NCI-H1417 (cell line): ENCODE results near the gene ARPP21.

Experiments
- DNase-seq, 3 experiments: peaks; one replicate each; lab custom pipeline; 2025; lab: John Stamatoyannopoulos, UW

Gene ARPP21

DNA sequence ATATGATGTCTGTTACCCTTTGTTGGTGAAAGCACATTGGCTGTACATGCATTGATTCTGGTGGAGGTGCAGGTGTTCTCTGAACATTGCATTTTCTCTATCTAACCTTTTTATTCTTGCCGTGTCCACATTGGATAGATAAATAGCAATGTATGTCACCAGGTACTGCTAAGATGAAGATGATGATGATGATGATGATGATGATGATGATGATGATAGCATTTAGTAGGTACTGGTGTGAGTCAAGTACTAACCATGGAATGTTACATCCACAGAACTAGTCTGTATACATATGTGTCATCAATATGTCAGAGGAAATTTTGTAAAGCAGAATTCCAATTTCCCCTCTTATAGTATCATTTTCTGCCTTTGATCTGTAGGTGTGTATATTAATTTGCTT is 36.3 kb downstream of the ARPP21 start:
- no peak for DNase-seq

DNA sequence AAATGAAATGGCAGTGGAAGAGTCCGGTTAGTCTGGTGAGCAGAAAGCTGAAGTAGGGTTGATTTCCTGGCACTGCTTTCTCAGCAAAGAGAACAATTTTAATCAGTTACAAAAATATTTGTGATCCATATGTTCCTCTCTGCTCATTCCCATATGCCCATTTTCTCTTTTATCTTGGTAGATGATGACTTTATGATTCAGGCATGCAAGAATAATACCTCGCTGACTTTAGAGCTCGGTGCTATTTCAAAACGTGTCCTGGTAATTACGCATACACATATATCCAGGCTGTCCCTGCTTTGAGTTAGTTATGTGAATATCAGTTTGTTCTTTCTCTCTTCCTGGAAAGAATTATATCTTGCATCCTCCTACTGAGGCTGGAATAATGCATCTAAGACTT is 38.5 kb downstream of the ARPP21 start:
- DNase-seq = no peak

GRCh38 chr3:35678643-35679161 is 39.4 kb downstream of the ARPP21 start:
- DNase-seq = peak in 1 of 3 experiments; percentile 11

DNA sequence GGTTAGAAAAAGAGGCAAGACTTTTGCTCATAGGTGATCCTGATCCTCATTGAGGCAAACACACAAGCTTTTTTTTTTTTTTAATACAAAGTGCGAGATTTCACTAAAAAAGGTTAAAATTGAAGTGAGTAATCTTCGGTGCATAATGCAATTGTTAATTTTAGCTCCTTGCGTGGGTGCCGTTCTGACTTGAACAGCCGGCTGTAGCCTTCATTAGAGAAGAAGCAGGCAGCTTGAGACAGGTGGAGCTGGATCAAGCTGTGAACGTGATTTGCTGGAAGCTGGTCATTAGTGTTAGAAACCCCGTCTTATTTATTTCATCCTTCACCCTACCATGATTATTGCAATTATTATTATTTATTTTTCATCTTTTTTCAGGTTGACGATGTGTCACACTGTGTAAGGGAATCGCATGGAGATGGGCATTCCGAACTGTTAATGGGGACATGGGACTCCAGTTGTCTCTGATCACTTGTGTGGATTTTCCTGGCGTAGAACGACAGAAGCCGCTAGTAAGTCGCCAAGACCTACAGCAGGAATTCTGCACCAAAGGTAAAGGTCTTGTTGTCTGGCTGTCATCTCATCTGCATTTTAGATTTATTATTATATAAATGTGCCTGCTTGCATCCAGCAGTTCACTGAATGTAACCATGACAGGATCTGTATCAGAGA is 40.2 kb downstream of the ARPP21 start:
- peak in 1 of 3 experiments; percentile 30 for DNase-seq

GRCh38 chr3:35680866-35681650 is 41.7 kb downstream of the ARPP21 start:
- no peak for DNase-seq

DNA sequence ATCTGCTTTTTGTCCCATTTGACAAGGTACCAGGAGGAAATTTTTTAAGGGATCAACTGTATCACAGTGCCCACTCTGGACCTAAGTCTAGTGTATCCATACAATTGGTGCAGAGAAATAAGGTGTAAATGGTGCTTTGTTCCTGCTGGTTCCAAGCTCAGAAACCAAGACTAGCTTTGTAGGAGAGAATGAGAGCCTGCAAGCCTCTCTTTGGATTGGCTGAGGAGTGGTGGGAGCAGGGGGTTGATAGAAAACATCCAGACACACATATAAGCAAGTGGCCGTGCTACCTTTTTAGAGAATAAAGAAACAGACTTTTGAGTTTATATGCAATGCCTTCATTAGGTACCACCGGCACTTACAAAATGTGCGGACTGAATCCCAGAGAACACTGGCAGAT is 45.8 kb downstream of the ARPP21 start:
- DNase-seq = no peak

DNA sequence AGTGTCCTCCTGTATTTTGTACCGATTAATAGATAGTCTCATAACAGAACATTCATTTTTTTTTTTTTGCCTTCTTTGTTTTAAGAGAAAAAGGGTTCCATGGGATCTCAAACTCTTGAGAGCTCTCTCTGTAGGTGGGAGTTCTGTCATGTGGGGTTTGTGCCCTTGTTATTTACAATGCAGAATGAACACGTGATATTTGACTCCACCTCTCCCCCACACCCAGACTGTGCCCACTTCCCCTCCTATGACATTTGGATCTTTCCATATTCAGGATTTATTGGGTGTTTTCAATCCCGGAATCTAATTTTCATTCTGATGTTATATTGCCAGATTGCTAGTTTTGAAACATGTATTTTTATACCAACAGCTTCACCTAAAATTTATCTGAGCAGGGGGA is 49.5 kb downstream of the ARPP21 start:
- DNase-seq = no peak

DNA sequence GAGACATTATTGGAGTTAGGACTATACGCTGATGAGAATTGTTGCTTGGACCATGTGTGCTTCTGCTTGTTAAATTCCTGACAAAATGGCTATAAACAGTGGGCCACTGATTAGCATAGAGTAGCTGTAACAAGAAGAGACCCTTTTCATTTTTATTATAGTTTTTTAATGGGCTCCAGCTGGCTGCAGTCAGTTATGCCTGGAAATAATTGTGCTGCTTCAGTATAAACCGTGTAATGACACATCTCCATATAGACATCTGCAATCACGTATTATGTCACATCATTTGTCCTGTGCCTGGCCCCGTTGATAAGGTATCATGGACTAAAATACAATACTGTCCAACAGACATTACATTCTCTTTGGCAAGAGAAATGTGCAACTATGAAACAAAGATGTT is 50.9 kb downstream of the ARPP21 start:
- peak in 2 of 3 experiments; percentile 6 to 33 for DNase-seq

- peak in 2 of 3 experiments; percentile 15 to 76 for DNase-seq
These were observed 66.6 kb downstream of the ARPP21 start for GRCh38 chr3:35705904-35706303.

DNA sequence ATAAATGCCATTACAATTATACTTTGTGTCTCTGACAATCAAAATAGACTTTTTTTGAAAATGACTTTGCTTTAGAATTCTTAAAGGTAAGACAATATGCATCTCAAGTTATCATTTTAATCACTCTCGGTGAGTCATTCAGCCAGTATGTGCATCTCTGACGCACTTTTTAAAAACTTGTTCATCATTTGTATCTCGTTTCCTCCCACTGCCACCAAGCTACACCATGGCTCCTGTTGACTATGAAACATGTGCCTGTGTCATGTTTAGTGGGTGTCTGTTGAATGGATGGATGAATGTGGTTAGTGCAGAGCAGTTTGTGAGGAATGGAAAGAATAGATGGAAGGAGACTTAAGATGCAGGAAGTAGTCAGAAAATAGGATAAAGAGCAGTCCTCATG is 68.6 kb downstream of the ARPP21 start:
- no peak for DNase-seq

- peak in 2 of 3 experiments; percentile 7 to 25 for DNase-seq
These were observed 69.3 kb downstream of the ARPP21 start for GRCh38 chr3:35708394-35709271.

- no peak for DNase-seq
These were observed 70.4 kb downstream of the ARPP21 start for GRCh38 chr3:35709691-35710090.

GRCh38 chr3:35710554-35710953 is 71.2 kb downstream of the ARPP21 start:
- no peak for DNase-seq

DNA sequence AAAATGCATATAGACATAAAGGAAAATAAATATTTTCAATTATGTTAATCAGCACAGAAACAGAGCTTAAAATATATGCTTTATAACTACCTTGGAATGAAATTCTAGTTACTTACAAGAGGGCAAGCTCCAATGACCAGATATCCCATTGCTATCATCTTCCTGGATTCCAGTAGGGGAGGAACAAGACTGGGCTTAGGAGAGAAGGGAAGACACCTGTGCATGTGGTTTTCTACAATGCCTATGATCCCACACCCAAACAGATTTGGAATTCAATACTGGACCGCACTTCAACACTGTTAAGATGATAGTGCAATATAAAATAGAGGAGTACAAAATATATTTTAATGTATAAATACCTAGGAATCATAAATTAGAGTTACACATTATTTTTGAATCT is 79.6 kb downstream of the ARPP21 start:
- DNase-seq = no peak

GRCh38 chr3:35721628-35722027 is 82.3 kb downstream of the ARPP21 start:
- no peak for DNase-seq

GRCh38 chr3:35722902-35723301 is 83.6 kb downstream of the ARPP21 start:
- DNase-seq = no peak

DNA sequence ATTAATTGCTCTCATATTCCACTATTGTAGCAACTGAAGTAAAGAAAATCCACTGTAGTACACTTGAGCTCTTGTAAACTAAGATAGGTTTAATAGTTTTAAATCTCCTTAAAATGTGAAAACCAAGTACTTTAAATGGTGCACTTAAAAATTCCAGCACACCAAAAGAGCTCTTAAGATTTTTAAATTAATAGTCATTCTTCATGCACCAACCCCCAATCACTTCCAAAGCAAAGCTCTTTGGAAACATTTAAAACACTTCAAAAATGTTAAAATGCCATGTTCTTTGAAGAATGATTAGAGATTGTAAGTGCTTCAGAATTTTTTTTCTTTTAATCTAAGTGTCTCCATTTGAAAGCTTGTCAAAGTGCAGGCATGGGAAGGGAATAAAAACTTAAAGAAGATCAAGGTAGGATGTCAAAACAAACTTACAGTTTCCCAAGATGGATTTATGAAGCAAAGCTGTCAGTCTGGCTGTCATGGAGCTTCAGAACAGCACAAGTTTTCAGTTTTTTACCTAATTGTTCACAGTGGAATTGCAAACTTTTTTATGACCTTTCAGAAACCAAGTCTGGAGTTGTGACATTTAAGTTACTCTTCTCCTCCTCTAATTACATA is 84.3 kb downstream of the ARPP21 start:
- no peak for DNase-seq

DNA sequence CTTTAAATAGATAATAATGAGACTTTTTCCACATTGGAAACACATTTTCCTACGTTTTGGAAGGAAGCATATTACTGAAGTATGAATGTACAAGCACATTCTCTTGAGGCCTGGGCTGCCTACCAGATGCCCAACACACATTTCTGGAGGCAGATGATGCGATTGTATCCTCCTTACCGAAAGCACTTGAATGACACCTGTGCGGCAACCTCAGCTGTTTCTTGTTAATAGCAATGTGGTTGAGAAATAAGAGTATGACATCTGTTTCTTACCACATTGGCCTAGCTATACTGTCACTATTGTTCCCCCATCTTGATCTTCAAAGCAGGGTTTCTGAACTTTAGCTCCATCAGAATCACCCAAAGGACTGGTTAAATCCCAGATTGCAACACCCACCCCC is 84.8 kb downstream of the ARPP21 start:
- DNase-seq = no peak

DNA sequence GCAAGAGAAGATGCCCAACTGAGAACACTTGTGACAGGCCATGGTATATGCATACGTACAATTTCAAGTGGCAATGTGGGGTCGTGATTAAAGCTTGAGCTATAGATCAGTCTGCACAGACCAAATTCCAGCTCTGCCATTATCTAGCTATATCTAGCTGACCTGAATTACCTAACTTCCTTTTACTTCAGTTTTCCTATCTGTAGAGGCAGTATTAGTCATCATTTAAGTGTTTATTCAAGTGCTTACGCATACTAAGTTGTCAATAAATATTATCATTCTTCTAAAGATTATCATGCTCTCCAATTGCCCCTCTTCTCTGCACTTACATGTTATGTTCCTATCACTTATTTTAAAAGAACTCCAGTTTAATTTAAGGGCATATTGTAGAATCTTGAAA is 87.9 kb downstream of the ARPP21 start:
- peak in 1 of 3 experiments; percentile 32 for DNase-seq

DNA sequence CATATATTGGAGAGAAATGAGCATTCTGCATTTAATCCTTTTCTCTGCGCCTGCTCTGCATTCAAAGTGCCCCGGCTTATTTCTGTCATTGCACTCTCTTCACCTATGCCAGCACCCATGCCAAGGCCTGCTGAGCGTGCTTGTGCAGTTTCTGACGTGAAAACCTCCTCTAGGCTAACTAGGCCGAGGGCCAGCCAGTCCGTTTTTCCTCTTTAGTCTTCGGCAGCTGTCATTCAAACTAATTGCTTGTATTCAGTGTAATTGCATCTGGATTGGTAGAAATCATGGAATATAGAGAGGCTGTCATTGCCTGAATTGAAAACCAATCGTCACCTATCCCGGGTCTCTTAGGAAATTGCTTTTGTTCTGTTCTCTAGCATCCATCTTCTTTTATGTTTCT is 94.0 kb downstream of the ARPP21 start:
- peak in 2 of 3 experiments; percentile 0 to 63 for DNase-seq

DNA sequence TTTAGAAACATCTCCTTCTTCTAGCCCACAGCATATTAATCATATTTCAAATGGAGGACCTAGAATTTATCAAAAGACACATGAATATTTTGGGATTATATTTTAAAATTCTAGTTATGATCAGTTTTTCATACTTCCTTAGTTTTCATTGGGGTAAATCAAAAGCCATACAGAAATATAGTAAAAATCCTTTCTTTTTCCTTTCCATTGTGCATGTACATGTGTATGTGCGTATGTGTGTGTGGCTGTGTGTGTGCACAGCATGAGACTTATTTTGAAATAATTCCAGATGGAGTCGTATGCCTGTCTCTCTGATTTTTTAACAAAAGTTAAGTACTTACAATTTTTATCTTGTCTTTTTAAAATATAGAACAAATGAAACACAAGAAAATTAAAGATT is 94.5 kb downstream of the ARPP21 start:
- DNase-seq = no peak

- DNase-seq = no peak
These were observed 97.8 kb downstream of the ARPP21 start for GRCh38 chr3:35737080-35737479.
